GM12872 (cell line): Measurements from ENCODE around the gene CMIP.

Experiments
- TF ChIP-seq, protein P1 (sequence below): IDR thresholded peaks from 3 replicates; pipeline ENCODE4 v1.5.1; 2011; ENCODE audit warnings: low read depth, mild to moderate bottlenecking, low read length, moderate library complexity; ENCODE audit not compliant: insufficient read depth

CMIP gene

DNA sequence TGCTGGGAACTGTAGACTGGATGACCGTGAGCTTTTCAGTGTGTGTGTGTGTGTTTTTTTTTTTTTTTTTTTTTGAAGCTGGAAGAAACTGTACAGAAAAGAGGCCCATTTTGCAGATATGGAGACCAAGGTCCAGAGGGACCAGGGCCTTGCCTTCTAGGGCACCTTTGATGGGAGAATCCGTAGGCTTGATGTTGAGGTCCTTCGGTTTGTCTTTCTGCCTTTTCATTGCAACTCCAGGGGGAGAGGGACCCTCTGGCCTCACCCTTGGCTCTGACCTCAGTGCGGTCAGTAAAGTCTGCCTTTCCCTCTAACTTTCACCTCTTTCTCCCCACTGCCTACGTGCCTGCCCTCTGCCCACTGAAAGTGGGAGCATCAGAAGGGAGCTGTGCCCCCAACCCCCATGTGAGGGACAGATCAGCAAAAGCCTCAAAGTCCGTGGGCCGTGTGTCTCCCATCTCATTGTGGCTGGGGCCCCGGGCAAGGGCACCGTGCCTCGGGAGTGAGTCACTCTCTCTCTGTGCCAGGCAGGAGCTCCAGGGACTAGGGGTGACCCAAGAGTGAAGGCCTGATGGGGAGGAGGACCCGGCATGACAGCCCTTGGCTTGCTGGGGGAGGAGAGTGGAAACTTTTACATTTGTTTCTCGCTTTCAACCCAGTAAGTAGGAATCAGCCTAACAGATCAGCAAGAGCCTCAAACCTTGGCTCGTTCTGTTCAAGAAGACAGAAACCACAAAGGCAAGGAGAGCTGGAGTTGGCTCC is 123.6 kb downstream of the CMIP start:
- TF ChIP-seq, protein P1, sequence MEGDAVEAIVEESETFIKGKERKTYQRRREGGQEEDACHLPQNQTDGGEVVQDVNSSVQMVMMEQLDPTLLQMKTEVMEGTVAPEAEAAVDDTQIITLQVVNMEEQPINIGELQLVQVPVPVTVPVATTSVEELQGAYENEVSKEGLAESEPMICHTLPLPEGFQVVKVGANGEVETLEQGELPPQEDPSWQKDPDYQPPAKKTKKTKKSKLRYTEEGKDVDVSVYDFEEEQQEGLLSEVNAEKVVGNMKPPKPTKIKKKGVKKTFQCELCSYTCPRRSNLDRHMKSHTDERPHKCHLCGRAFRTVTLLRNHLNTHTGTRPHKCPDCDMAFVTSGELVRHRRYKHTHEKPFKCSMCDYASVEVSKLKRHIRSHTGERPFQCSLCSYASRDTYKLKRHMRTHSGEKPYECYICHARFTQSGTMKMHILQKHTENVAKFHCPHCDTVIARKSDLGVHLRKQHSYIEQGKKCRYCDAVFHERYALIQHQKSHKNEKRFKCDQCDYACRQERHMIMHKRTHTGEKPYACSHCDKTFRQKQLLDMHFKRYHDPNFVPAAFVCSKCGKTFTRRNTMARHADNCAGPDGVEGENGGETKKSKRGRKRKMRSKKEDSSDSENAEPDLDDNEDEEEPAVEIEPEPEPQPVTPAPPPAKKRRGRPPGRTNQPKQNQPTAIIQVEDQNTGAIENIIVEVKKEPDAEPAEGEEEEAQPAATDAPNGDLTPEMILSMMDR, result no peak

DNA sequence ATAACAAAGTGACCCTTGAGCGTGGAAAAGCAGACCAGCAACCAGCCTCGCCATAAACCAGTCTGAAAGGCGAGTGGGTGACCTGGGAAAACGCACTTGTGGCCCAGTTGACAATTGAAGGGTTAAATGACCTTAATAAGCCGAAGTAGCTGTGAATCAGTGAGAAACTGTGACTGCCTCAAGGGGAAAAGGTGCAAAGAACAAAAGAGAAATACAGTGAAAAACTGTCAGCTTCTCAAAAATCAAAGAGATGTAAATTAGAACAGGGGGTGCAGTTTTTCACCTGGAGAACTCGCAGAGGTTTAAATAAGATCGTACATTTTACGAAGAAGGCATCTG is 124.1 kb downstream of the CMIP start:
- TF ChIP-seq, protein P1, result no peak

DNA sequence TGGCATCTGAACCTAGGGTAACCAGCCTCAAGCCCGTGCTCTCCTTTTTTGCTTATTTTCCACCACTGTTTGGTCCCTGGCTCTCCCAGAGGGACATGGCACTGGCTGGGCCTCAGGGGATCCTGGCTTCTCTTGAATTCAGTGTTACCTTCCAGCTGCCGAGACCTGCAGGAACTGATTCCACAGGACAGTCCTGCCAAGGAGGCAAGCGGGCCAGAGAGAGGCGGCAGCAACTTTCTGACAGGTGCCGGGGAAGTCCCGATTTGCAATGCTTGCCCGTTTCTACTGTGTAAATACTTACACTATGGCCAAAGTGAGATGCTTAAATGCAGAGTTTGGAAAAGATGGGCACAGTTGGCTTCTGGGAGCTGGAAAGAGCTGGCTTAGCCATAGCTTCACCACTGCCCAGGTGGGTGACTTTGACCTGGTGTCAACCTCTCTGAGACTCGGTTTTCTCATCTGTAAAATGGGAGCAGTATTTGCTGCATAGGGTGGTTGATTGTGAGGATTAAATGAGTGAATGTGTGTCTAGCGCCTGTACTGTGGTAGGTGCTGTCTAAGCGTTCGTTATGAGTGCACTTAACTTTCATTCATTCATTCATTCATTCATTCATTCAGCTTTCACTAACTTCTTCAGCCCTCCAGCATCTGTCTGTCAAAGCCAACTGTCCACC is 124.9 kb downstream of the CMIP start:
- TF ChIP-seq, protein P1, result no peak

DNA sequence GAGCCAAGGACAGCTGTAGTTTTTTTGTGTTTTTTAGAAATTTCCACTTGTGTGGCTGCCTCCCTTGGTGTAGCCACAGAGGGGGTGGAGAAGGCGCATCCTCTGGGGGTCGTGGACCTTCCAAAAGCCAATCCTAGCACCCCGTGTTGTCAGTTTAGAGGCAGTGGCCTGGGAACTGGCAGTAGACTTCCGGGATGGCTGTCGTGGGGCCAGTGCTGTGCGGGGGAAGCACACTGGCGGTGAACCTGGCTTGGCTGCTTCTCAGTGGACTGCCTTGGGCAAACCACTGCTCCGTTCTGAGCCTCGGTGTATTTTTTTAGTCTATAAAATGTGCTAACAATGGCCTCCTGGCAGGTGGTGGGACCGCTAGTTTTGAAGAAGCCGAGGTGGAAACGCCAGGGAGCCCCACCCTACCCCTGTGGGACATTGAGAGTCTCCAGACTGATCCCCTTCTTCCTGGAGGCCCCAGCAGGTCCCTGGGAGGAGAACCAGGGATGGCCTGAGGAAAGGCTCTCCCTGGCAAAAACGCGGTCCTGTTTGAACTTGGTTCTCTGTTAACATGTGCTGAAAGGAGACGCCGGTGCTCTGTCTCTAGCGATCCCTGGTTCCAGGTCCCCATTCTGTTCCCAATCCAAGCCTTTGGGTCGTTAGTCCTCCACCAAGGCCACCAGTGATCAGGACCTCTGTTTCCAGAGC is 125.7 kb downstream of the CMIP start:
- TF ChIP-seq, protein P1, result no peak

DNA sequence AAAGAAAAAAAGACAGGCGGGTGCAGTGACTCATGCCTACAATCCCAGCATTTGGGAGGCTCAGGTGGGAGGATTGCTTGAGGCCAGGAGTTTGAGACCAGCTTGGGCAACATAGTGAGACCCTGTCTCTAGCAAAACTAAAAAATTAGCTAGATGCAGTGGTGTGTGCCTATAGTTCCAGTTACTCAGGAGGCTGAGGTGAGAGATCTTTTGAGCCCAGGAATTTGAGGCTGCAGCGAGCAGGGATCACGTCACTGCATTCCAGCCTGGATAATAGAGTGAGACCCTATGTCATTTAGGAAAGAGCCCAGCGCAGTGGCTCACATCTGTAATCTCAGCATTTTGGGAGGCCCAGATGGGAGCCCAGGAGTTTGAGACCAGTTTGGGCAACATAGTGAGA is 126.6 kb downstream of the CMIP start:
- TF ChIP-seq, protein P1, result no peak

DNA sequence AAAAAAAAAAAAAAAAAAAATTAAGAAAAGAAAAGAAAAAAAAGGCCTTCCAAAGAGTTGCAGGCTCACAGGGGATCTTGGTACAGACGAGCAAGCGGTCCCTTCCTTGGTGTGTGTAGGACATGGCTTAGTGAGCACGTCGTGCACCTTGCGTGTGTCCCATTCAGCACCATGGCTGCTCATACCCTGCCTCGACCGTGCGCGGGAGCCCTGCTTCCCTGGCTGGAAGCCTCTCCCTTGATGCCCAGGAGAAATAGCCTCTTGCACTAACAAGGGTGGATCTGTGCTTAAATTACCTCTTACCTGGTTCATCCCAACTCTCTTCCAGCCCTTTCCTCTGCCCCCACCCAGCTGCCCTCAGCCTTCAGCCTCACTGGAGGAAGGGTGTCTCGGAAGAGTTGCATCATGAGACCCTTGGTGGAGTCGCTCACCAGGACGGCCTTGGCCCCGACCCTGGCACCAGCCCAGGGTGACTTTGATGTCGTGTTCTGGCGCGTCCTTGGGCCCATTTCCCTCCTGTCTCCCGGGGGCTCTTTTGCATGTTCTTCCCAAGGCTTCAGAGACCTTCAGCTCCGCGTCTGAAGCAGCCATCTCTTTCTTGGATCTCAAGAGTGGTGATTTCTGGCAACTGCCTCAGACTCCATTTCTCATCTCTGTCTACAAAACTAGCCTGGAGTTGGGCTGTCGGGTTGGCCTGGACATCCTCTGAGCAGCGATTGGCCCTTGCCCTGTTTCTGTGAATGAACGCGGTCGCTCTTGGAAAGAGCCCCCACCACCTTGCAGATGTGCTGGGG is 127.2 kb downstream of the CMIP start:
- TF ChIP-seq, protein P1, result no peak
